HepG2 (cell line): ENCODE data around the gene PROCR. TPM values are rescaled to one million over a fixed set of nuclear protein-coding genes. Genes with fewer than 3 reads are reported as not detected.
A peak's percentile ranks its signal among the peaks of the same experiment; 100 is the strongest.

Source experiments
- AHDC1 ChIP-seq: sonication (generic); formaldehyde crosslinking; IDR thresholded peaks from 2 replicates; pipeline ENCODE4 v1.5.1; 2020; ENCODE audit warnings: mild to moderate bottlenecking, missing genetic modification reagents, borderline replicate concordance
- CEBPG ChIP-seq: IDR thresholded peaks from 2 replicates; pipeline ENCODE4 v1.6.1; 2016
- ERF ChIP-seq: IDR thresholded peaks from 2 replicates; pipeline ENCODE4 v1.6.1; 2018; ENCODE audit warnings: missing biosample characterization, missing genetic modification reagents
- HDAC2 ChIP-seq: sonication (generic); formaldehyde crosslinking; IDR thresholded peaks from 2 replicates; pipeline ENCODE4 v1.4.0; 2020; ENCODE audit warnings: missing genetic modification reagents
- KDM4B ChIP-seq: sonication (generic); formaldehyde crosslinking; IDR thresholded peaks from 2 replicates; pipeline ENCODE4 v1.4.0; 2020; ENCODE audit warnings: missing genetic modification reagents
- ZEB1 ChIP-seq: IDR thresholded peaks from 2 replicates; pipeline ENCODE4 v1.6.1; 2012; ENCODE audit warnings: mild to moderate bottlenecking, low read depth, inconsistent platforms; ENCODE audit not compliant: insufficient replicate concordance
- ZMAT3 ChIP-seq: sonication (generic); formaldehyde crosslinking; conservative IDR thresholded peaks from 2 replicates; pipeline ENCODE4 v1.7.0; 2021; ENCODE audit warnings: missing genetic modification reagents
- ZNF292 ChIP-seq: sonication (generic); formaldehyde crosslinking; IDR thresholded peaks from 2 replicates; pipeline ENCODE4 v1.8.1; 2022; ENCODE audit warnings: mild to moderate bottlenecking, low read depth, missing genetic modification reagents, borderline replicate concordance
- polyA plus RNA-seq, 8 experiments: library from polyadenylated mRNA; depleted of rRNA in 3 of 8; stranded (reverse) in 7 of 8; unstranded in 1 of 8; fragments of >200 nt; fragmentation: Illumina TruSeq in 4 of 8; extraction: Trizol in 4 of 8; gene quantifications; 2 replicates each; pipeline versions ENCODE4 v1.2.1 to v1.2.3, GENCODE V29; 2011 to 2016; ENCODE audit warnings: low read depth in 4 of 8, missing spikeins in 1 of 8, mixed read lengths in 1 of 8; ENCODE audit not compliant: insufficient read depth in 1 of 8
- total RNA-seq, 5 experiments: library from RNA; depleted of rRNA; stranded (reverse); fragments of >200 nt; fragmentation: Illumina TruSeq; extraction: Trizol; gene quantifications; 2 replicates each; pipeline ENCODE4 v1.2.3, GENCODE V29; 2016; ENCODE audit warnings: low read depth in 1 of 5
- TF ChIP-seq, protein P1 (sequence below), 2 experiments: sonication (generic) in 1 of 2; formaldehyde crosslinking in 1 of 2; IDR thresholded peaks; 2 replicates each; pipeline versions ENCODE4 v1.4.0 to v1.6.1; 2016 to 2020; ENCODE audit warnings: borderline replicate concordance in 1 of 2, low read depth in 1 of 2, mild to moderate bottlenecking in 1 of 2, missing genetic modification reagents in 1 of 2
- TF ChIP-seq, protein P2 (sequence below): sonication (generic); formaldehyde crosslinking; conservative IDR thresholded peaks from 2 replicates; pipeline ENCODE4 v1.4.0; 2020; ENCODE audit warnings: mild to moderate bottlenecking, missing genetic modification reagents, moderate library complexity
- TF ChIP-seq, protein P3 (sequence below): sonication (generic); formaldehyde crosslinking; IDR thresholded peaks from 2 replicates; pipeline ENCODE4 v1.5.0; 2020; ENCODE audit warnings: missing genetic modification reagents

PROCR gene
- total and polyA plus RNA-seq, 2 of the 13 experiments (the other 11 are each of a cell fraction or from before 2014, with no cell fraction given), result 1.4 to 1.7 TPM

- TF ChIP-seq, protein P1, sequence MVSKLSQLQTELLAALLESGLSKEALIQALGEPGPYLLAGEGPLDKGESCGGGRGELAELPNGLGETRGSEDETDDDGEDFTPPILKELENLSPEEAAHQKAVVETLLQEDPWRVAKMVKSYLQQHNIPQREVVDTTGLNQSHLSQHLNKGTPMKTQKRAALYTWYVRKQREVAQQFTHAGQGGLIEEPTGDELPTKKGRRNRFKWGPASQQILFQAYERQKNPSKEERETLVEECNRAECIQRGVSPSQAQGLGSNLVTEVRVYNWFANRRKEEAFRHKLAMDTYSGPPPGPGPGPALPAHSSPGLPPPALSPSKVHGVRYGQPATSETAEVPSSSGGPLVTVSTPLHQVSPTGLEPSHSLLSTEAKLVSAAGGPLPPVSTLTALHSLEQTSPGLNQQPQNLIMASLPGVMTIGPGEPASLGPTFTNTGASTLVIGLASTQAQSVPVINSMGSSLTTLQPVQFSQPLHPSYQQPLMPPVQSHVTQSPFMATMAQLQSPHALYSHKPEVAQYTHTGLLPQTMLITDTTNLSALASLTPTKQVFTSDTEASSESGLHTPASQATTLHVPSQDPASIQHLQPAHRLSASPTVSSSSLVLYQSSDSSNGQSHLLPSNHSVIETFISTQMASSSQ (IDR thresholded peaks at IDR 0.05; ENCODE audit: low read depth), result 0 out of 2 replicates have a peak, but pooled peaks have one; percentile 16
- TF ChIP-seq, protein P1 (CRISPR knock-in tag; IDR thresholded peaks at IDR 0.05; ENCODE audit: borderline replicate concordance), result 0 out of 2 replicates have a peak, but pooled peaks have one; percentile 15
- TF ChIP-seq, protein P2, sequence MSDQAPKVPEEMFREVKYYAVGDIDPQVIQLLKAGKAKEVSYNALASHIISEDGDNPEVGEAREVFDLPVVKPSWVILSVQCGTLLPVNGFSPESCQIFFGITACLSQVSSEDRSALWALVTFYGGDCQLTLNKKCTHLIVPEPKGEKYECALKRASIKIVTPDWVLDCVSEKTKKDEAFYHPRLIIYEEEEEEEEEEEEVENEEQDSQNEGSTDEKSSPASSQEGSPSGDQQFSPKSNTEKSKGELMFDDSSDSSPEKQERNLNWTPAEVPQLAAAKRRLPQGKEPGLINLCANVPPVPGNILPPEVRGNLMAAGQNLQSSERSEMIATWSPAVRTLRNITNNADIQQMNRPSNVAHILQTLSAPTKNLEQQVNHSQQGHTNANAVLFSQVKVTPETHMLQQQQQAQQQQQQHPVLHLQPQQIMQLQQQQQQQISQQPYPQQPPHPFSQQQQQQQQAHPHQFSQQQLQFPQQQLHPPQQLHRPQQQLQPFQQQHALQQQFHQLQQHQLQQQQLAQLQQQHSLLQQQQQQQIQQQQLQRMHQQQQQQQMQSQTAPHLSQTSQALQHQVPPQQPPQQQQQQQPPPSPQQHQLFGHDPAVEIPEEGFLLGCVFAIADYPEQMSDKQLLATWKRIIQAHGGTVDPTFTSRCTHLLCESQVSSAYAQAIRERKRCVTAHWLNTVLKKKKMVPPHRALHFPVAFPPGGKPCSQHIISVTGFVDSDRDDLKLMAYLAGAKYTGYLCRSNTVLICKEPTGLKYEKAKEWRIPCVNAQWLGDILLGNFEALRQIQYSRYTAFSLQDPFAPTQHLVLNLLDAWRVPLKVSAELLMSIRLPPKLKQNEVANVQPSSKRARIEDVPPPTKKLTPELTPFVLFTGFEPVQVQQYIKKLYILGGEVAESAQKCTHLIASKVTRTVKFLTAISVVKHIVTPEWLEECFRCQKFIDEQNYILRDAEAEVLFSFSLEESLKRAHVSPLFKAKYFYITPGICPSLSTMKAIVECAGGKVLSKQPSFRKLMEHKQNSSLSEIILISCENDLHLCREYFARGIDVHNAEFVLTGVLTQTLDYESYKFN (CRISPR knock-in tag), result peak; percentile 79
- TF ChIP-seq ERF (CRISPR knock-in tag) (0 out of 2 replicates have a peak, but pooled peaks have one; percentile 48), ZEB1 (peak; percentile 66), ZMAT3 (peak; percentile 64; the same call in 1 of the 2 replicates), ZNF292 (CRISPR knock-in tag) (peak; percentile 92), KDM4B (no peak), CEBPG (CRISPR knock-in tag) (0 out of 2 replicates have a peak, but pooled peaks have one; percentile 35), HDAC2 (peak; percentile 61; the same call in 1 of the 2 replicates), AHDC1 (no peak)
- TF ChIP-seq, protein P3, sequence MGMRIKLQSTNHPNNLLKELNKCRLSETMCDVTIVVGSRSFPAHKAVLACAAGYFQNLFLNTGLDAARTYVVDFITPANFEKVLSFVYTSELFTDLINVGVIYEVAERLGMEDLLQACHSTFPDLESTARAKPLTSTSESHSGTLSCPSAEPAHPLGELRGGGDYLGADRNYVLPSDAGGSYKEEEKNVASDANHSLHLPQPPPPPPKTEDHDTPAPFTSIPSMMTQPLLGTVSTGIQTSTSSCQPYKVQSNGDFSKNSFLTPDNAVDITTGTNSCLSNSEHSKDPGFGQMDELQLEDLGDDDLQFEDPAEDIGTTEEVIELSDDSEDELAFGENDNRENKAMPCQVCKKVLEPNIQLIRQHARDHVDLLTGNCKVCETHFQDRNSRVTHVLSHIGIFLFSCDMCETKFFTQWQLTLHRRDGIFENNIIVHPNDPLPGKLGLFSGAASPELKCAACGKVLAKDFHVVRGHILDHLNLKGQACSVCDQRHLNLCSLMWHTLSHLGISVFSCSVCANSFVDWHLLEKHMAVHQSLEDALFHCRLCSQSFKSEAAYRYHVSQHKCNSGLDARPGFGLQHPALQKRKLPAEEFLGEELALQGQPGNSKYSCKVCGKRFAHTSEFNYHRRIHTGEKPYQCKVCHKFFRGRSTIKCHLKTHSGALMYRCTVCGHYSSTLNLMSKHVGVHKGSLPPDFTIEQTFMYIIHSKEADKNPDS (CRISPR knock-in tag), result 0 out of 2 replicates have a peak, but pooled peaks have one; percentile 18
Measured at GRCh38 chr20:35207950-35208611, 36.2 kb downstream of the PROCR start (continued).
